ENCODE data around the gene ITGB3.

DNA sequence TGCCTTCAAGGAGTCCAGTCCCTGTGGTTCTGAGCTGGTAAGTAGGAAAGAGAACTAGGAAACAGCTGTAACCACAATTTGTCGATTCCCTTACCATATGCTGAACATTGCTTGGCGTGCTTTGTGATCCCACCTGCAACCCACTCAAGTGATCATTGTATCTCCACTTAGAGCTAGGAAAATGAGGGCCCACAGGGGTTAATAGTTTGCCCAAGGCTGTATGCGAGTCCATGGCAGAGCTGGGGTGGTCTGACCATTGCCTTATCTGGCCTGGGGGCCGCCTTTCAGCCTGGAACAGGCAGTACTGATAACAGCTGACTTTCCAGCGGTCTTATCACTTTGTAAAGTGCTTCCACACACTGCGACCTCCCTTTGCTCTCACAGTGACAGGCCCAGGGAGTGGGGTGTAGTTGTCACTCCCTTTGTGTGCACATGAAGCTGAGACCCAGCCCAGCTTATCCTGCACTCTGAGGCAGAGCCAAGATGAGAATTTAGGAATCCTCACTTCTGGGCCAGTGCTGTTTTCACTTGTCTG is 34.7 kb upstream of the ITGB3 start:
- TF ChIP-seq ZNF274 (IDR thresholded peaks at IDR 0.05; ENCODE audit: borderline replicate concordance, extremely low read depth, low read length) = no peak
- no peak for TF ChIP-seq RFX5 (IDR thresholded peaks at IDR 0.05; ENCODE audit: borderline replicate concordance, low read depth, low read length)
- TF ChIP-seq GABPA (IDR thresholded peaks at IDR 0.05; ENCODE audit: borderline replicate concordance, insufficient read depth, low read length) = no peak
- TF ChIP-seq, protein P1, sequence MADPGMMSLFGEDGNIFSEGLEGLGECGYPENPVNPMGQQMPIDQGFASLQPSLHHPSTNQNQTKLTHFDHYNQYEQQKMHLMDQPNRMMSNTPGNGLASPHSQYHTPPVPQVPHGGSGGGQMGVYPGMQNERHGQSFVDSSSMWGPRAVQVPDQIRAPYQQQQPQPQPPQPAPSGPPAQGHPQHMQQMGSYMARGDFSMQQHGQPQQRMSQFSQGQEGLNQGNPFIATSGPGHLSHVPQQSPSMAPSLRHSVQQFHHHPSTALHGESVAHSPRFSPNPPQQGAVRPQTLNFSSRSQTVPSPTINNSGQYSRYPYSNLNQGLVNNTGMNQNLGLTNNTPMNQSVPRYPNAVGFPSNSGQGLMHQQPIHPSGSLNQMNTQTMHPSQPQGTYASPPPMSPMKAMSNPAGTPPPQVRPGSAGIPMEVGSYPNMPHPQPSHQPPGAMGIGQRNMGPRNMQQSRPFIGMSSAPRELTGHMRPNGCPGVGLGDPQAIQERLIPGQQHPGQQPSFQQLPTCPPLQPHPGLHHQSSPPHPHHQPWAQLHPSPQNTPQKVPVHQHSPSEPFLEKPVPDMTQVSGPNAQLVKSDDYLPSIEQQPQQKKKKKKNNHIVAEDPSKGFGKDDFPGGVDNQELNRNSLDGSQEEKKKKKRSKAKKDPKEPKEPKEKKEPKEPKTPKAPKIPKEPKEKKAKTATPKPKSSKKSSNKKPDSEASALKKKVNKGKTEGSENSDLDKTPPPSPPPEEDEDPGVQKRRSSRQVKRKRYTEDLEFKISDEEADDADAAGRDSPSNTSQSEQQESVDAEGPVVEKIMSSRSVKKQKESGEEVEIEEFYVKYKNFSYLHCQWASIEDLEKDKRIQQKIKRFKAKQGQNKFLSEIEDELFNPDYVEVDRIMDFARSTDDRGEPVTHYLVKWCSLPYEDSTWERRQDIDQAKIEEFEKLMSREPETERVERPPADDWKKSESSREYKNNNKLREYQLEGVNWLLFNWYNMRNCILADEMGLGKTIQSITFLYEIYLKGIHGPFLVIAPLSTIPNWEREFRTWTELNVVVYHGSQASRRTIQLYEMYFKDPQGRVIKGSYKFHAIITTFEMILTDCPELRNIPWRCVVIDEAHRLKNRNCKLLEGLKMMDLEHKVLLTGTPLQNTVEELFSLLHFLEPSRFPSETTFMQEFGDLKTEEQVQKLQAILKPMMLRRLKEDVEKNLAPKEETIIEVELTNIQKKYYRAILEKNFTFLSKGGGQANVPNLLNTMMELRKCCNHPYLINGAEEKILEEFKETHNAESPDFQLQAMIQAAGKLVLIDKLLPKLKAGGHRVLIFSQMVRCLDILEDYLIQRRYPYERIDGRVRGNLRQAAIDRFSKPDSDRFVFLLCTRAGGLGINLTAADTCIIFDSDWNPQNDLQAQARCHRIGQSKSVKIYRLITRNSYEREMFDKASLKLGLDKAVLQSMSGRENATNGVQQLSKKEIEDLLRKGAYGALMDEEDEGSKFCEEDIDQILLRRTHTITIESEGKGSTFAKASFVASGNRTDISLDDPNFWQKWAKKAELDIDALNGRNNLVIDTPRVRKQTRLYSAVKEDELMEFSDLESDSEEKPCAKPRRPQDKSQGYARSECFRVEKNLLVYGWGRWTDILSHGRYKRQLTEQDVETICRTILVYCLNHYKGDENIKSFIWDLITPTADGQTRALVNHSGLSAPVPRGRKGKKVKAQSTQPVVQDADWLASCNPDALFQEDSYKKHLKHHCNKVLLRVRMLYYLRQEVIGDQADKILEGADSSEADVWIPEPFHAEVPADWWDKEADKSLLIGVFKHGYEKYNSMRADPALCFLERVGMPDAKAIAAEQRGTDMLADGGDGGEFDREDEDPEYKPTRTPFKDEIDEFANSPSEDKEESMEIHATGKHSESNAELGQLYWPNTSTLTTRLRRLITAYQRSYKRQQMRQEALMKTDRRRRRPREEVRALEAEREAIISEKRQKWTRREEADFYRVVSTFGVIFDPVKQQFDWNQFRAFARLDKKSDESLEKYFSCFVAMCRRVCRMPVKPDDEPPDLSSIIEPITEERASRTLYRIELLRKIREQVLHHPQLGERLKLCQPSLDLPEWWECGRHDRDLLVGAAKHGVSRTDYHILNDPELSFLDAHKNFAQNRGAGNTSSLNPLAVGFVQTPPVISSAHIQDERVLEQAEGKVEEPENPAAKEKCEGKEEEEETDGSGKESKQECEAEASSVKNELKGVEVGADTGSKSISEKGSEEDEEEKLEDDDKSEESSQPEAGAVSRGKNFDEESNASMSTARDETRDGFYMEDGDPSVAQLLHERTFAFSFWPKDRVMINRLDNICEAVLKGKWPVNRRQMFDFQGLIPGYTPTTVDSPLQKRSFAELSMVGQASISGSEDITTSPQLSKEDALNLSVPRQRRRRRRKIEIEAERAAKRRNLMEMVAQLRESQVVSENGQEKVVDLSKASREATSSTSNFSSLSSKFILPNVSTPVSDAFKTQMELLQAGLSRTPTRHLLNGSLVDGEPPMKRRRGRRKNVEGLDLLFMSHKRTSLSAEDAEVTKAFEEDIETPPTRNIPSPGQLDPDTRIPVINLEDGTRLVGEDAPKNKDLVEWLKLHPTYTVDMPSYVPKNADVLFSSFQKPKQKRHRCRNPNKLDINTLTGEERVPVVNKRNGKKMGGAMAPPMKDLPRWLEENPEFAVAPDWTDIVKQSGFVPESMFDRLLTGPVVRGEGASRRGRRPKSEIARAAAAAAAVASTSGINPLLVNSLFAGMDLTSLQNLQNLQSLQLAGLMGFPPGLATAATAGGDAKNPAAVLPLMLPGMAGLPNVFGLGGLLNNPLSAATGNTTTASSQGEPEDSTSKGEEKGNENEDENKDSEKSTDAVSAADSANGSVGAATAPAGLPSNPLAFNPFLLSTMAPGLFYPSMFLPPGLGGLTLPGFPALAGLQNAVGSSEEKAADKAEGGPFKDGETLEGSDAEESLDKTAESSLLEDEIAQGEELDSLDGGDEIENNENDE (IDR thresholded peaks at IDR 0.05; ENCODE audit: insufficient replicate concordance, low read length) = no peak
- TF ChIP-seq, protein P2, sequence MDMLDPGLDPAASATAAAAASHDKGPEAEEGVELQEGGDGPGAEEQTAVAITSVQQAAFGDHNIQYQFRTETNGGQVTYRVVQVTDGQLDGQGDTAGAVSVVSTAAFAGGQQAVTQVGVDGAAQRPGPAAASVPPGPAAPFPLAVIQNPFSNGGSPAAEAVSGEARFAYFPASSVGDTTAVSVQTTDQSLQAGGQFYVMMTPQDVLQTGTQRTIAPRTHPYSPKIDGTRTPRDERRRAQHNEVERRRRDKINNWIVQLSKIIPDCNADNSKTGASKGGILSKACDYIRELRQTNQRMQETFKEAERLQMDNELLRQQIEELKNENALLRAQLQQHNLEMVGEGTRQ (IDR thresholded peaks at IDR 0.05; ENCODE audit: low read length) = no peak
